H1 (cell line): Measurements from ENCODE around the gene PRR19. TPM values are rescaled to one million over a fixed set of nuclear protein-coding genes. Genes with fewer than 3 reads are reported as not detected.
"Not testable (repeated sequence)": the region's sequence is repeated elsewhere in the genome, so short reads cannot be mapped to it uniquely, and the experiment has no call there.

ENCODE experiments used
- CTCF ChIA-PET: fragments of 300-600 bp; sonication (Branson Sonifier 250); formaldehyde crosslinking; loops from one replicate; lab custom pipeline; 2021; ENCODE audit not compliant: partially characterized antibody; lab: Charles Lee
- POLR2A ChIA-PET: fragments of 300-600 bp; sonication (Branson Sonifier 250); formaldehyde crosslinking; loops from one replicate; lab custom pipeline; 2021; ENCODE audit warnings: inconsistent platforms; ENCODE audit not compliant: partially characterized antibody; lab: Charles Lee
- DNase-seq, 2 experiments: peaks; one replicate each; pipeline versions ENCODE4 v3.0.0 to v3.0.0-alpha.2; 2010 to 2022; ENCODE audit warnings: low spot score in 2 of 2, low read depth in 1 of 2, mixed read lengths in 1 of 2
- FAIRE-seq: peaks from 2 replicates; lab custom pipeline; 2011; peaks lifted over from hg19 to GRCh38; lab: Jason Lieb, UNC
- H2AFZ ChIP-seq: 2 replicates; pipeline ENCODE4 v1.8.1; 2012; ENCODE audit warnings: low read length, inconsistent platforms
- H2AK5ac ChIP-seq: 2 replicates; pipeline ENCODE4 v1.6.1; 2013; ENCODE audit warnings: low read depth, low read length
- H2BK120ac ChIP-seq: replicated peaks from 2 replicates; pipeline ENCODE3; 2013; ENCODE audit warnings: low read depth, low read length, inconsistent platforms
- H2BK12ac ChIP-seq: 2 replicates; pipeline ENCODE4 v1.6.1; 2013; ENCODE audit warnings: low read depth, low read length
- H2BK15ac ChIP-seq: 2 replicates; pipeline ENCODE4 v1.6.1; 2013; ENCODE audit warnings: low read length
- H2BK20ac ChIP-seq: 2 replicates; pipeline ENCODE4 v1.6.1; 2013; ENCODE audit warnings: low read length
- H2BK5ac ChIP-seq: 2 replicates; pipeline ENCODE4 v1.6.1; 2013; ENCODE audit warnings: low read depth, low read length
- H3K14ac ChIP-seq: 2 replicates; pipeline ENCODE4 v1.6.1; 2013; ENCODE audit warnings: inconsistent platforms; ENCODE audit not compliant: insufficient read length
- H3K18ac ChIP-seq: 2 replicates; pipeline ENCODE4 v1.6.1; 2013; ENCODE audit warnings: low read length; ENCODE audit errors: extremely low read depth
- H3K23ac ChIP-seq: 2 replicates; pipeline ENCODE4 v1.6.1; 2013; ENCODE audit warnings: inconsistent platforms; ENCODE audit not compliant: insufficient read length
- H3K23me2 ChIP-seq: 2 replicates; pipeline ENCODE4 v1.6.1; 2013; ENCODE audit warnings: low read depth, low read length
- H3K27ac ChIP-seq: 2 replicates; pipeline ENCODE4 v1.6.1; 2011; ENCODE audit warnings: low read depth, low read length, inconsistent platforms
- H3K27me3 ChIP-seq, 4 experiments: replicated peaks in 1 of 4; 1 replicate in 1 of 4; 2 replicates in 3 of 4; pipeline versions ENCODE4 v1.6.1 to v1.8.1; 2011 to 2013; ENCODE audit warnings: low read length in 3 of 4, mild to moderate bottlenecking in 3 of 4, inconsistent platforms in 2 of 4, mixed read lengths in 2 of 4, moderate library complexity in 1 of 4; ENCODE audit not compliant: control insufficient read depth in 3 of 4, insufficient read depth in 3 of 4; ENCODE audit errors: extremely low read depth in 1 of 4
- H3K36me3 ChIP-seq, 4 experiments: 2 replicates each; pipeline versions ENCODE4 v1.6.1 to v1.8.1; 2011 to 2013; ENCODE audit warnings: mild to moderate bottlenecking in 4 of 4, low read length in 3 of 4, moderate library complexity in 2 of 4, control low read depth in 1 of 4, inconsistent platforms in 1 of 4; ENCODE audit not compliant: insufficient read depth in 4 of 4, control insufficient read depth in 2 of 4
- H3K4ac ChIP-seq: replicated peaks from 2 replicates; pipeline ENCODE3; 2013; ENCODE audit warnings: low read length, low read depth, mixed read lengths, inconsistent platforms; ENCODE audit not compliant: insufficient read length
- H3K4me1 ChIP-seq, 4 experiments: replicated peaks in 1 of 4; 1 replicate in 1 of 4; 2 replicates in 3 of 4; pipeline versions ENCODE4 v1.6.1 to v1.8.1; 2011 to 2013; ENCODE audit warnings: low read length in 3 of 4, inconsistent platforms in 2 of 4, mixed read lengths in 1 of 4; ENCODE audit not compliant: insufficient read depth in 4 of 4, control insufficient read depth in 3 of 4
- H3K4me2 ChIP-seq, 2 experiments: 2 replicates each; pipeline versions ENCODE4 v1.6.1 to v1.8.1; 2011 to 2013; ENCODE audit warnings: low read depth in 2 of 2, low read length in 2 of 2, control low read depth in 1 of 2, inconsistent platforms in 1 of 2, mild to moderate bottlenecking in 1 of 2; ENCODE audit not compliant: insufficient read depth in 1 of 2
- H3K4me3 ChIP-seq, 4 experiments: fragments of 200-600, 300-600 bp in 1 of 4; sonication (generic), shearing (Covaris generic), sonication (Bioruptor Twin) in 1 of 4; 2 replicates each; pipeline versions ENCODE4 v1.5.1 to v1.8.1; 2011 to 2016; ENCODE audit warnings: low read length in 4 of 4, low read depth in 3 of 4, control low read depth in 2 of 4, inconsistent platforms in 2 of 4, mild to moderate bottlenecking in 2 of 4, mixed read lengths in 1 of 4, moderate library complexity in 1 of 4; ENCODE audit not compliant: insufficient read depth in 2 of 4; ENCODE audit errors: extremely low read depth in 1 of 4
- H3K56ac ChIP-seq: replicated peaks from 2 replicates; pipeline ENCODE3; 2013; ENCODE audit warnings: low read depth, mild to moderate bottlenecking, mixed read lengths, low read length, inconsistent platforms; ENCODE audit not compliant: insufficient read length
- H3K79me1 ChIP-seq: 2 replicates; pipeline ENCODE4 v1.6.1; 2013; ENCODE audit warnings: low read depth, low read length, control low read depth
- H3K79me2 ChIP-seq, 2 experiments: 2 replicates each; pipeline versions ENCODE4 v1.6.1 to v1.8.1; 2012 to 2013; ENCODE audit warnings: low read length in 2 of 2, mild to moderate bottlenecking in 2 of 2, inconsistent platforms in 1 of 2; ENCODE audit not compliant: insufficient read depth in 2 of 2, control insufficient read depth in 1 of 2
- H3K9ac ChIP-seq, 4 experiments: replicated peaks in 1 of 4; 1 replicate in 1 of 4; 2 replicates in 3 of 4; pipeline versions ENCODE4 v1.6.1 to v1.8.1; 2011 to 2013; ENCODE audit warnings: low read depth in 3 of 4, low read length in 3 of 4, control low read depth in 2 of 4, mild to moderate bottlenecking in 2 of 4, moderate library complexity in 2 of 4, inconsistent platforms in 1 of 4; ENCODE audit errors: extremely low read depth in 1 of 4
- H3K9me3 ChIP-seq, 2 experiments: 2 replicates each; pipeline versions ENCODE4 v1.6.1 to v1.8.1; 2012 to 2013; ENCODE audit warnings: mild to moderate bottlenecking in 2 of 2, moderate library complexity in 2 of 2, control low read depth in 1 of 2, inconsistent platforms in 1 of 2, low read depth in 1 of 2, low read length in 1 of 2, mixed read lengths in 1 of 2; ENCODE audit not compliant: insufficient read depth in 2 of 2
- H4K20me1 ChIP-seq, 2 experiments: replicated peaks in 1 of 2; 2 replicates each; pipeline versions ENCODE3 to v1.8.1; 2011 to 2013; ENCODE audit warnings: inconsistent platforms in 2 of 2, low read length in 2 of 2, mild to moderate bottlenecking in 1 of 2; ENCODE audit not compliant: insufficient read depth in 2 of 2, control insufficient read depth in 1 of 2
- H4K5ac ChIP-seq: 2 replicates; pipeline ENCODE4 v1.6.1; 2013; ENCODE audit warnings: low read length, low read depth, mixed read lengths, inconsistent platforms; ENCODE audit not compliant: insufficient read length
- H4K8ac ChIP-seq: 2 replicates; pipeline ENCODE4 v1.8.0; 2013; ENCODE audit warnings: mild to moderate bottlenecking, moderate library complexity, low read length, inconsistent platforms; ENCODE audit not compliant: insufficient read depth; ENCODE audit errors: extremely low read depth
- H4K91ac ChIP-seq: replicated peaks from 2 replicates; pipeline ENCODE3; 2013; ENCODE audit warnings: low read length, mixed read lengths, inconsistent platforms; ENCODE audit not compliant: insufficient read length
- WGBS, 2 experiments: shearing (Covaris generic) in 1 of 2; methylation state at CpG; one replicate each; pipeline versions ENCODE4 v1.1.6 to v1.1.7; 2013 to 2015; ENCODE audit warnings: low lambda C conversion rate in 2 of 2, mixed read lengths in 2 of 2, inconsistent platforms in 1 of 2, low coverage in 1 of 2, missing lambda C conversion rate in 1 of 2; ENCODE audit not compliant: insufficient replicate concordance in 2 of 2, insufficient coverage in 1 of 2, insufficient read length in 1 of 2; ENCODE audit errors: extremely low coverage in 1 of 2, missing lambda C conversion rate in 1 of 2; 5-methylcytosine and 5-hydroxymethylcytosine counted together
- polyA plus RNA-seq, 7 experiments: library from polyadenylated mRNA; depleted of rRNA in 3 of 7; stranded (reverse) in 5 of 7; unstranded in 2 of 7; fragments of >200 nt in 5 of 7; fragments of 200-250 nt in 2 of 7; gene quantifications; 1 replicate in 5 of 7; 2 replicates in 1 of 7; 4 replicates in 1 of 7; pipeline versions ENCODE4 v1.2.1 to v1.2.3, GENCODE V29; 2011 to 2013; ENCODE audit warnings: missing spikeins in 2 of 7, mixed read lengths in 2 of 7
- total RNA-seq: library from RNA; stranded (reverse); fragmentation: NEBNext Ultra II Directional; extraction: Animal tissue kit (Norgen Biotek cat#: 25700); gene quantifications from 2 replicates; pipeline ENCODE4 v1.2.1, GENCODE V29; 2021

The PRR19 gene
- total and polyA plus RNA-seq, 2 of the 8 experiments (the other 6 are each of a cell fraction or from before 2014, with no cell fraction given), result 7.2 to 7.5 TPM

GRCh38 chr19:42339922-42340321, 38.0 kb downstream of the PRR19 start:
- ChIA-PET POLR2A (interaction anchor here (0.6 to 0.8 kb wide), 2 partner anchors 130 to 480 kb away, joined by 3 read pairs; partner anchors contain the start of gene RPS19), CTCF (interaction anchor here (0.8 to 1.7 kb wide), 3 partner anchors 9 to 21 kb away, joined by 3 to 5 read pairs (median 4); no protein-coding TSS in a partner anchor)
- not testable (repeated sequence) for H3K79me2 ChIP-seq, H3K4ac ChIP-seq, H4K8ac ChIP-seq, H3K4me2 ChIP-seq, H3K23me2 ChIP-seq, H3K23ac ChIP-seq, H3K9me3 ChIP-seq, H2AK5ac ChIP-seq, H3K56ac ChIP-seq, H3K79me1 ChIP-seq, H3K27ac ChIP-seq, DNase-seq, H2BK12ac ChIP-seq, H3K9ac ChIP-seq, H2AFZ ChIP-seq, FAIRE-seq, H2BK120ac ChIP-seq, H3K4me3 ChIP-seq, H4K5ac ChIP-seq, H4K91ac ChIP-seq, H2BK20ac ChIP-seq, H3K18ac ChIP-seq, H4K20me1 ChIP-seq, H2BK15ac ChIP-seq, H3K4me1 ChIP-seq, H3K27me3 ChIP-seq, H2BK5ac ChIP-seq, H3K14ac ChIP-seq
- H3K36me3 ChIP-seq, result peaks cover 0 to 11% (median 2%) of the 10 kb centered on the region in 4 experiments; a peak in 1 of 8 replicates
- WGBS, 2 experiments, result 90% methylated on average over 4 of the region's 4 CpGs; no CpG with 5 or more reads in 1 of the 2 experiments
